NCI-H2227 (cell line): ENCODE measurements around the gene XXYLT1.
"Not testable (repeated sequence)": the region's sequence is repeated elsewhere in the genome, so short reads cannot be mapped to it uniquely, and the experiment has no call there.

Experiments
- DNase-seq: peaks from one replicate; lab custom pipeline; 2025; ENCODE audit not compliant: unreplicated experiment; lab: John Stamatoyannopoulos, UW

XXYLT1 gene

DNA sequence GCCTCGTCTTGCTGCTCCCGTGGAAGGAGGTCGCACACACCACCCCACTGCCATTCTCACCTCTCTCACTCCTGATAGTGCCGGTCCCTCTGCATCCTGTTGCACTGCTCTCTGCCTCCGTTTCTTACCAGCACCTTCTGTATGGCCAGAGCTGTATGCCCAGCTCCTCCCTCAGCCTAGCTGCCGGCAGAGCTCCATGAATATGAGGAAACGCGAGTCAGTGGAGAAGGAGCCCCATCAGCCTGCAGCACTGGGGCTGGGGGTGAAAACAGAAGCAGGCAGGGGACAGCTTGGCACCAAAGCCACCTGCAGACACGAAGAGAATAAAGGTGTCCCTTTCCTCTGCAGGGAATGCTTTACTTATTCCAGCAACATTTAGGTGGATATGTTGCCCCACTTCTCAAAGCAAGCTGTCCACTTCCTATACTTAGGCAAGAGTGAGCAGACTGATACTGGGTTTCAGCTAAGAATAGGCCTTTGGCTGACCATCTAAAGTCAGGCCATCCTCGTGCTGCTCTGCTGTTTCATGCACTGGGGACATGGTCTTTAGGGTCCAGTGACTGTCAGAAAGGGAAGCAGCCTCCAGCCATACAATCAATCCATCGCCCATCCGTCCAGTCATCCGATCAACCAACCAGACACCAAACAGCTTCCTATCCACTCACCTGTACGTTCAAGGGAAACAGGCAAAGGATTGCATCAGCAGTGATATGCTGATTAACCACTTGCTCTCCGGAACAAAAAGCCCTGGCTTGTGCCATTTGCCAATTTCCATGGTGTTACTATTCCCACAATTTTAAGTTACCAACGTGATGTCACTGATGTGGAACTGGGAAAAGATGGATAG lies 222.7 kb downstream of the XXYLT1 start:
- no peak for DNase-seq

- no peak for DNase-seq
Measured at GRCh38 chr3:195047536-195047935, 223.4 kb downstream of the XXYLT1 start.

GRCh38 chr3:195046441-195046840 lies 224.5 kb downstream of the XXYLT1 start:
- DNase-seq: no peak

DNA sequence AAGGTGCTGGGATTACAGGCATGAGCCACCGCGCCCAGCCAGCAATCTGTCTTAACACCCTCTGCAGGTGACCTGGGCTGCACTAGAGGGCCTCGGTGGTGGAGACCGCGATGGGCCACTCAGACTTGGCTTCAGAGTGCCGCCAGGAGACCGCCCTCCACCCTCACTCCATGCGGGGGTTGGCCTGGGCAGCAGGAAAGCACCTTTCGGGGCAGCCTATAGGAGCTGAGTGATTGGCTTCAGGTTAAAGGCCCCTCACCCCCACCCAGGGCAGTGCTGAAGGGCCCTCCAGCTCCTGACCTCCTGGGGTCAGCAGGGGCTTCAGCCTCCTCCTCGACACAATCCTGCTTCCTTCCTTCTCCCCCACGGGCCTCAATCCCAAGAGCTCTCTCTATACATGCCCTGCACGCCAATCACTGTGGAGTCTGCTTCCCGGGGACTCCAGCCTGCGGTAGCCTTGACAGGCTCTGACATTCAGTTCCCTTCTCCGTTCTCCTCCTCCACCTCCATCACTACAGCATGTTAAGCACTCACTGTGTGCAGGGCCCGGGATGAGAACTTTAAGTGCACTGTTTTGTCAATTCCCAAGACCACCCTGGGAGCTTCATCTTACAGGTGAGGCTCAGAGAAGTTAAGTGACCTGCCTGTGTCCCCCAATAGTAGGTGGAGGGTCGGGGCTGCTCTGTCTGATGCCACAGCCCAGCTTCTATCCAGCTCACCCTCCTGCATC lies 225.3 kb downstream of the XXYLT1 start:
- no peak for DNase-seq

DNA sequence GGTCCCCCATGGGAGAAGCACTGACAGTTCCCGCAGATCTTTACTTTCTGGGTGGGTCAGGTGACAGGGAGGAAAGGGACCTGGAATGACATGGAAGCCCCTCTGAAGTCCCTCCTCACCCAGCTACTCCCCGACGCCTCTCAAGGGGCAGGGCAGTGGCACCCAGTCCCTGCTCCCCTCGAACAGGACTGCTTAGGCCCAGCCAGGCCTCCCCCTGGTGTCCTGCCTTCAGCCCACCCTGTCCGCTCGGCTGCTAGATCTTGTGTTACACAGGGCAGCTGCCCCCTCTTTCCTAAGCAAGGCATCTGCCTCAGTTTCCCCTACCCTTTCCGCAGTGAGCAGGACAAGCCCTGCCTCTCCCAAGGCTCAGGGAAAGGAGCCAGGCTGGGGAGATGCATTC lies 226.5 kb downstream of the XXYLT1 start:
- no peak for DNase-seq

DNA sequence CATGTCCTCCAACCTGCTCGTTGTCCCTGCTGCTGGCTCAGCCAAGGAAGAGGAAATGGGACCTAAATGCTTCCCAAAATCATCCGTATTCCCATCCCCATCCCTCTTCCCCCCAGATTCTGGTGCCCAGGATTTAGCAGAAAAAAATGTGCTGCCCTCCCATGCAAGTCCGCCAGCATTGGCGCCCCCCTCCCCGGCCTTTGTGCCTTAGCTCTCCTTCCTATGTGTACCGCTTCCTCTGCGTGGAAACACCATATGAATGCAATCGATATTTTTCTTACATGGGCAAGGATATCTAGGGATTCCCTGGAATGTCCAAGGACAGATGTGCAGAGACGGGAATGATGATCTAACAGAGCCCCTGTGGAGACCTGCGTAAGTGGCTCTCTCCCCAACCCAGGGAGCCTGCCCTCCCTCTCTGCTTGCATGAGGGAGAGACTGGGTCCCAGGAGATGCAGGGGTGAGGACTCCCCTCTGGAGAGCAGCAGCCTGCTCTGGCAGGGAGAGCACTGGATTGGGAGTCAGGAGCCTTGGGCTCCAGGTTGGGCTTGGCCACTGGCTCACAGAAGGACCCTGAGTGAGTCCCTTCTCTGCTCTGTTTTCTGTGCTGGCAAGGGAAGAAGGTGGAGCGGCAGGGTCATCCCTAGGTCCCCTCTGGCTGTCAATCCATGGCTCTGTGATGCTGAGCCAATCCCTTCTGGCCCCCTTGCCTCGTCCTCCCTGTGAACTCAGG lies 227.2 kb downstream of the XXYLT1 start:
- no peak for DNase-seq

- DNase-seq: no peak
Measured at GRCh38 chr3:195042743-195043606, 228.0 kb downstream of the XXYLT1 start.

DNA sequence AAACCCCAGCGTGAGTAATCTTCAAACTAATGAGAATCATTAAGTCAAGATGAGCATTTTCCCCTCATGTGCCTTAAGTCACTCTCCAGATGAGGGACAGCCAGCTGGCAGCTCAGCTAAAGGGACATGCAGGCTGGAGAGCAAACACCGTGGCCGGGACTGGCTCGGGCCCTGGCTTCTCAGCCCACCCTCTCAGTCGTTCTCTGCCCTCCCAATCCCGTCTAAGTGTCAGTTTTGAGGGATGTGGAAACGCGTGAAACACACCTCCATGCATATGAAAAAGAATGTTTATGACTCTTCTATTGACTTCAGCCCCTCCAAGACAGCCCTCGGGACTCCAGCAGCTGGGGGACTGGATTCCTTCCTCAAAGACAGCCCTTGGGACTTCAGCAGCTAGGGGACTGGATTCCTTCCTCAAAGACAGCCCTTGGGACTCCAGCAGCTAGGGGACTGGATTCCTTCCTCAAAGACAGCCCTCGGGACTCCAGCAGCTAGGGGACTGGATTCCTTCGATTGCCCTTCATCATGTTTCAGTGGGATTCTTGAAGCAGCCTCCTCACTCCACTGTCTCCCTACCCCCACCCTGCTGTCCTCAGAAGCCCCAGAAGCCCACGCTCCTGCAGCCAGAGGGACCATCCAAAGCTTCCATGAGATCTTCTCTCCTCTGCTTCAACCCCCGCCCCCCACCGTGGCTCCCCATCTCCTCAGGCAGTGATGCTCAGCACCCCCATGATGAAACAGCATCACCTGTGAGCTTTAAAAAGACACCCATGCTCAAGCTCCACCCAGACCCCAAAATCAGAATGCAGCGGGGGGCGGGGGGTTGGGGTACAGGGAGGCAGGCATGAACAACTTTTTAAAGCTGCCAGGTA lies 228.9 kb downstream of the XXYLT1 start:
- DNase-seq: no peak

DNA sequence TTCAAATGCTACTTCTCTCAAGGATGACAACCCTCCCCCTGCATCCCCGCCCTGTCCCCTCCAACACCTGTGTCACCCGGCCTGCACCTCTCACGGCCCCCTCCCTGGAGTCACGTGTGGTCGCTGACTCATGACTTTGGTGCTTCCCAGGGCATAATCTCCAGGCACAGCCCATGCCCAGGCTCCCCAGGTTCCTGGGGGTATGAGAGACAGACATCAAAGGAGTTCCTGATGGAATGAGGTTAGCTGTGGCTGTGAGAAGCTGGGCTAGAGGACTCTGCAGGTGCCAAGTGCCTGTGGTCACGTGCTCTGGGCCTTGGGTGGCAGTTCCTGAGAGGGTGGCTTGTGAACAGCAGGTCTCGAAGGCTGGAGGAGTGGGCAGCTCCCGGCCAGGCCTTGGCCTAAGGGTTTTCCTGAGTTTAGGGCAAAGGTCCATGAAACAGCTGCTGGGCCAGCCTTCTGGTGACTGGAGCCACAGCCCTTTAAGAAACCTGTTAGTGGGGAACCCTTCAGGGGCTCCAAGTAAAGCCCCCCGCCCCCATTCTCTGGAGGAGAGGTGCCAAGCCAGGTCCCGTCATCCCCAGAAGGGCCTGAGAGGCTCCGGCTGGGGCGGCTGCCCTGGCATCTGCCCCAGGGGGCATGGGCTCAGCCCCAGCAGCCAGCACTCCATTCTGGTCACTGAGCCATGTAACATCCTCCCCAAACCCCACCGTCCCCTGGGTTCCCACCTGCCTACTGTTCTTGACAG lies 230.0 kb downstream of the XXYLT1 start:
- no peak for DNase-seq

DNA sequence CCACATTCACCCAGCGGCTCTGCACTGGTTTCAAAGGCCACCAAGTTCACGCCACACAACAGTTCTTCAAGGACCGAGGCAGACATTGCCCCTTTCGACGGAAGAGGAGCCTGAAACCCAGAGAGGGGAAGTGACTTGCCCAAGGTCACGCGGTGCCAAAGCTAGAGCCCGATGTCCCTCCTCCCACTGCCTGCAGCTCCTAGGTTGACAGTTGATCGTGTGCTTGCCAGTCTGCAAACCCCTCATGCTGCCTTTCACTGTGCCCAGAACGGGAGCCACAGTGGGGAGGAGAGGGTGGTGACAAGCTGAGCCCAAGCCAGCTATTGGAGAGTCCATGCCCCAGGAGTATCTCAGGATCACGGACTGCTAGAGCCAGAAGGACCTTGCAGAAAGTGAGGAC lies 230.9 kb downstream of the XXYLT1 start:
- DNase-seq: no peak

DNA sequence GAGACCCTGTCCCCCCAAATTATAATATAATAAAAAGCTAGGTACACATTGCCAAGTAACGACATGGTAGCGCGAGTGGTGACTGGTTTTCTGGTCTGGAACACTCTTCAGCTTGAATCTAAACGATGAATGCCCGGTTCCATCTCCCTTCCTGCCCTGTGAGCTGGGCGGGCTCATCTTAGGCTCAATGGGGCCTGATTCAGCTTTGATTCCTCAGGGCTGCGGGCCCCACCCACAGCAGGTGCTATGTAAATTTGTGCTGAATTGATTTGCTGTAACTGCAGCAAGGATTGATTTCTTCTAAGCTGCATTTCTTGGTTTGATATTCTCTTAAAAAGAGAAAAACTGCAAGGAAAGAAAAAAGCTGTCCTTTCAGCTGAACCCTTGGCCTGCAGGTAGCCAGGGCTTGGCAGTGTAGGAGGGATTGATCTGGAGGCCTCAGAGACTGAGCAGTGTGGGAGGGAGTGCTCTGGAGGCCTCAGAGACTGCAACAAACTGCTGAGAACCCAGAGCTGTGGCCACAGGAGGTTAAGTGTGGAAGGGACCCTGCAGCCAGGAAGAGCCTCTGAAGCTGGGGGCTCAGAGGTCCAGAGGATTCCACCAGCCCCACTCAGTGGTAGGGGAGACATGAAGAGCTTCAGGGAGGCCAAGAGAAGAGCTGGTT lies 231.6 kb downstream of the XXYLT1 start:
- DNase-seq: no peak

- DNase-seq: no peak
Measured at GRCh38 chr3:195038161-195038560, 232.8 kb downstream of the XXYLT1 start.

- not testable (repeated sequence) for DNase-seq
Measured at GRCh38 chr3:195037586-195037985, 233.4 kb downstream of the XXYLT1 start.

GRCh38 chr3:195036974-195037373 lies 234.0 kb downstream of the XXYLT1 start:
- no peak for DNase-seq

DNA sequence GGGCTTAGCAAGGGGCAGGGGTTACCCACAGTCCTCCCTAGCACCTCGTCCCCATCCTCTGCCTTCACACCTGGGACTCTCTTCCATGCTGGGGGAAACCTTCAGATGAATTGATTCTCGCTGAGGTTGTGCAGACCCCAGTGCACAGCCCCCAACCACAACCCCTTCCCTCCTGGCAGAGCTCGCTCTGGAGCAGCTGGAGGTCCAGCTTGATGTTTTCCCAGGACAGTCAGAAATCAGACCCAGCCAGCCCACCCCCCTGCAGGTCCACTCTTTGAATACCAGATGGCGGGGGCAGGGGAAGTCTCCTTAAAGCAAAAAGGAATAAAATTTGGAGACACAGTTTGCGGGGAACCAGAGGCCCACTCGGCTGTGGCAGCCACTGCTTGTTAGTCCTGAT lies 234.4 kb downstream of the XXYLT1 start:
- DNase-seq: no peak

DNA sequence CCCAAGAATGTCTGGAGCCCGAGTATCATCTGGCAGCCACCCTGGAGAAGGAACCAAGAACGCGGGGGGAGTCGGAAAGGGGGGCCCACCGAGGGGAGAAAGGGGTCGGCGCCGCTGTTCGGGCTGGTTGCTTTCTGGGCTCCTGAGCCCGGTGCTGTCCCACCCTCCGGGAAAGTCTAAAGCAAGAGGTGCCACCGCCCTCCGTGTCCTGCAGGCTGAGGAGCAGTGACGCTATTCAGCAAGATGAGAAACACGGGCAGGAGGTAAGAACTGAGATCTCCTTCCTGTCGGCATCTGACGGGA lies 234.8 kb downstream of the XXYLT1 start:
- no peak for DNase-seq

DNA sequence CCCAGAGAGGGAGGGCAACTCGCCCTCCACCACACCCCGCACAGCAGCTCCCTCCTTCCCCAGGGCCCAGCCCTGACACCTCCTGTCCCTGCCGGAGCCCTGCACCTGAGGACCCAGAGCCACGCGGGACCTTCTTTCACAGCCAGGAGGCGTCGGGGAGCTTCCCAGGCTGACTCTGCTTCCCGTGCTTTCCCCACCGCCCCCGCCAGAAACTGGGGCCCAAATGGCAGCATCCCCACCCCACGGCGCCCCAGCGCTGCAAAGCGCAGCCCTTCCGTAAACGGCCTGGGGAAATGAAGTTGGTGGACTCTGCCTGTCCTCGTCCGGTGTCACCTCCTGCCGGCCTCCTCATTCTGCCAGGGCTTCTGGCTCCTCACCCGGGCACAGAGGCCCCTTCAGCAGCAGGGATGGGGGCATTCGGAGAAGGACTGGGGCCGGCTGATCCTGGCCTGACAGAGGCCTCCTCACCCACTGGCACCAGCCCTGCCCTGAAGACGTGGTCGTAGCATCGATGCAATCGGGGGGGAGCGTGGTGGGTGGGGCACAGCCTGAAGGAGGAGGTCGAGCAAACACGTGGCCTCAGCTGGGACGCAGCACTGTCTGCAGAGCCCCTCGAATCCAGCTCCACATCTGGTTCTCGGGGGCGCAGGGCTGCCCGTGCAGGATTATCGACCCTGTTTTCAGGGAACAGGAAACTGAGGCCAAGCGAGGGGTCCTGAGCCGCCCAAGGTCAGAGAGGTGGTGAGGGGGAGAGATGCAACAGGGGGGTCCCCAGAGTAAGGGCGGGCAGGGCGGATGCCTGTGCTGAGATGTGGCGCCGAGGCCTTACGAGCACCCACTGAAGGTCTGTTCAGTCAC lies 235.4 kb downstream of the XXYLT1 start:
- no peak for DNase-seq

DNA sequence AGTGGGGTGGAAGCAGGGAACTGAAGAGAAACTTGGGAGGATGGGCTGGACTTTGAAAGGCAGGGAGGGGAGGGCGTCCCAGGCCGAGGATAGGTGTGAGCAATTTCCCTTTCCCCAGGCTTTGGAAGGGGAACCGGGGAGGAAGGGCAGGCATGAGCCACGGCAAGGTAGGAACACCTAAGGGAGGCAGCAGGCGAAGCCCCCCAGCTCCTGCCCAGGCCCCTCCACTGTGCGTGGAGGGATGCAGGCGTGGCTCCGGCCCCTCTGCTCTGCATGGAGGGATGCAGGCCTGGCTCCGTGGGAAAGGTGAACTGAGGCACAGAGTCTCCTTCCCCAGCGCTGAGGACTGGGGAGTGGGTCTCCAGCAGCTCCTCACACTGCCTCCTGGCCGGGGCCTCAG lies 236.4 kb downstream of the XXYLT1 start:
- no peak for DNase-seq
